Tibial nerve (tissue), 4 donors: ENCODE data around the gene PTMA.

Experiments used
- CTCF ChIP-seq, 5 experiments: fragments of 200-600 bp in 3 of 5; fragments of 450-650 bp in 2 of 5; sonication (generic) in 3 of 5; IDR thresholded peaks; one replicate each; pipeline ENCODE4 v1.5.1; 2016 to 2019; ENCODE audit warnings: antibody characterized with exemption in 5 of 5, mild to moderate bottlenecking in 3 of 5, moderate library complexity in 2 of 5
- EP300 ChIP-seq, 2 donors: sonication (generic); formaldehyde crosslinking; IDR thresholded peaks; one replicate each; pipeline ENCODE4 v1.6.1; 2017; ENCODE audit warnings: antibody characterized with exemption in 2 of 2, mild to moderate bottlenecking in 1 of 2
- POLR2A ChIP-seq, 2 donors: fragments of 450-650 bp; IDR thresholded peaks; one replicate each; pipeline ENCODE4 v1.6.1; 2017; ENCODE audit warnings: antibody characterized with exemption in 2 of 2, mild to moderate bottlenecking in 2 of 2, moderate library complexity in 2 of 2

- TF ChIP-seq CTCF (IDR thresholded peaks at IDR 0.05), result no peak
- no peak for TF ChIP-seq EP300 (IDR thresholded peaks at IDR 0.05)
- TF ChIP-seq POLR2A (IDR thresholded peaks at IDR 0.05), result no peak
Measured at GRCh38 chr2:231688719-231689118, 19.6 kb upstream of the PTMA start.
